ENCODE data around the gene HIPK2. TPM values are rescaled to one million over a fixed set of nuclear protein-coding genes. Genes with fewer than 3 reads are reported as not detected.

HIPK2 gene
- total RNA-seq, 1 donor from 2014 or later: 5.7 TPM

- H3K4me3 ChIP-seq (ENCODE audit: low read length in 3 of 3): no peak overlapping the region
- H3K36me3 ChIP-seq (ENCODE audit: control insufficient read depth in 3 of 3, insufficient read depth in 3 of 3, low read length in 3 of 3): peaks cover 0 to 5% (median 3%) of the 10 kb centered on the region in 3 donors
- H3K9ac ChIP-seq (ENCODE audit: low read depth in 1 of 3, low read length in 3 of 3): no peak overlapping the region
- no peaks in the 10 kb centered on the region for H3K27me3 ChIP-seq (ENCODE audit: control insufficient read depth in 3 of 3, insufficient read depth in 3 of 3, low read length in 3 of 3)
- H3K27ac ChIP-seq (ENCODE audit: low read depth, low read length): no peak overlapping the region
- no peaks in the 10 kb centered on the region for H3K9me3 ChIP-seq (ENCODE audit: control insufficient read depth in 3 of 3, low read length in 3 of 3)
- peaks cover 20 to 31% (median 20%) of the 10 kb centered on the region in 3 donors for H3K4me1 ChIP-seq (ENCODE audit: control insufficient read depth in 3 of 3, insufficient read depth in 3 of 3, low read length in 3 of 3)
Observed at GRCh38 chr7:139772873-139773272, 4.9 kb downstream of the HIPK2 start.

DNA sequence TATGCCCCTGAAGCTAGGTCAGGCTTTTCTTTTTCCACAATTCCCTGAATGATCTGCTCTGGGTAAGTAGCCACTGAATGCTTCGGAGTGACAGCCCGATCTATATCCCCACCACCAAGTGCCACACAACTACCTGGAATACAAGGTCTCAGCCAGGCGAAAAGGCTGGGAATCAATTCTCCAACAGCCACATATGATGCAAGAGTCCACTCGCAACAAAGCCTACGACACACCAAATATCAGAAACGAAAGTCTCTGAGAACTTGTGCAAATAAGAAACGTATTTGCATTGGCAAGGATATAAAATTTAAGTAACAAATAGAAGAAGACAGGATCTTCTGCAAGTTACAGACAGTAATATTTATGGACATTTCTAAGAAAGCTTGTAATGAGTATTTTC is 5.7 kb downstream of the HIPK2 start:
- no peak overlapping the region for H3K4me3 ChIP-seq (ENCODE audit: low read length in 3 of 3)
- H3K9ac ChIP-seq (ENCODE audit: low read depth in 1 of 3, low read length in 3 of 3): no peak overlapping the region
- H3K9me3 ChIP-seq (ENCODE audit: control insufficient read depth in 3 of 3, low read length in 3 of 3): no peaks in the 10 kb centered on the region
- no peak overlapping the region for H3K27ac ChIP-seq (ENCODE audit: low read depth, low read length)
- peaks cover 0 to 5% (median 3%) of the 10 kb centered on the region in 3 donors for H3K36me3 ChIP-seq (ENCODE audit: control insufficient read depth in 3 of 3, insufficient read depth in 3 of 3, low read length in 3 of 3)
- H3K27me3 ChIP-seq (ENCODE audit: control insufficient read depth in 3 of 3, insufficient read depth in 3 of 3, low read length in 3 of 3): no peaks in the 10 kb centered on the region
- H3K4me1 ChIP-seq (ENCODE audit: control insufficient read depth in 3 of 3, insufficient read depth in 3 of 3, low read length in 3 of 3): peaks cover 27 to 38% (median 27%) of the 10 kb centered on the region in 3 donors

DNA sequence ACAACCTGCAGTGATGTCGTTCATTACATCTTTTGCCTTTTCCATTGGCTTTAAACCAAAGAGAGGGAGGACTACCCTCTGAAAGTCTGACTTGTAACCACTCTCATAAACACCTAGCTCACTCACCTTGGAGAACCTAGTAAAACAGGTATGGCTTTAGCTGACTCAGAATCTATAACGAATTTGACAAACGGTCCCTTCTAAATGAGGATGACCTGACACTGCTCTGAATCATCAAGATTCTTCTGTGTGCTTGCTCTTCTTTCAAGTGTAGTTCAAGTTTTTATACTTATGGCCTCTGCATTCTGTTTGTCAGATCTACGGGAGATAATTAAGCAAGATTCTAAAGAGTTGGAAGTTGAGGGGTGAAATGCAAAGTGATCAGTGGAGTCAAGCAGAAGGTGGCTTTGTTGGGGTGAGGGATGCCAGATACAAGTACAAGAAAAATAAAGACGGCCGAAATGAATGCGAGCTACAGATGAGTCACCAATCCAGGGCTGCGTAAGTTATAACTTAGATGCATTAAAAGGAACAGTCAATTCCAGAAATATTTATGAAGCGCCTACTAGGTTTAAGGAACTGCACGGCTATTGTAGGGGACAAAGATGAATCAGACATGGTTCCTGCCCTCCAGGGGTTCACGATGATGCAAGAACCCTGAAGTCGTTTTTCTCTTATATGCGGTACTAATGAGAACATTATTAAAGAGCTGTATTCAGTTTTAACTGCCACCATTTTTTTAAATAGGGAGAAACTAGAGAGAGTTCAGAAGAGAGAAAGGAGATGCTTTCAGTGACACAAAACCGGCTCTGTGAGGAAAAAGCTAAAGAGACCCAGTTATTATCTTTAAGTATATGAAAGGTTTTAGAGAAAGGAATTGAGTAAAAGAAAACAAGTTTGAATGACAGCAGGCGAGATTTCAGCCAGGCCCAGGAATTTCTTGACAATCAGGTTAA is 6.5 kb downstream of the HIPK2 start:
- peaks cover 30 to 45% (median 36%) of the 10 kb centered on the region in 3 donors for H3K4me1 ChIP-seq (ENCODE audit: control insufficient read depth in 3 of 3, insufficient read depth in 3 of 3, low read length in 3 of 3)
- H3K27me3 ChIP-seq (ENCODE audit: control insufficient read depth in 3 of 3, insufficient read depth in 3 of 3, low read length in 3 of 3): no peaks in the 10 kb centered on the region
- H3K36me3 ChIP-seq (ENCODE audit: control insufficient read depth in 3 of 3, insufficient read depth in 3 of 3, low read length in 3 of 3): peaks cover 0 to 5% (median 3%) of the 10 kb centered on the region in 3 donors
- no peak overlapping the region for H3K4me3 ChIP-seq (ENCODE audit: low read length in 3 of 3)
- H3K9ac ChIP-seq (ENCODE audit: low read depth in 1 of 3, low read length in 3 of 3): no peak overlapping the region
- H3K27ac ChIP-seq (ENCODE audit: low read depth, low read length): no peak overlapping the region
- H3K9me3 ChIP-seq (ENCODE audit: control insufficient read depth in 3 of 3, low read length in 3 of 3): no peaks in the 10 kb centered on the region

DNA sequence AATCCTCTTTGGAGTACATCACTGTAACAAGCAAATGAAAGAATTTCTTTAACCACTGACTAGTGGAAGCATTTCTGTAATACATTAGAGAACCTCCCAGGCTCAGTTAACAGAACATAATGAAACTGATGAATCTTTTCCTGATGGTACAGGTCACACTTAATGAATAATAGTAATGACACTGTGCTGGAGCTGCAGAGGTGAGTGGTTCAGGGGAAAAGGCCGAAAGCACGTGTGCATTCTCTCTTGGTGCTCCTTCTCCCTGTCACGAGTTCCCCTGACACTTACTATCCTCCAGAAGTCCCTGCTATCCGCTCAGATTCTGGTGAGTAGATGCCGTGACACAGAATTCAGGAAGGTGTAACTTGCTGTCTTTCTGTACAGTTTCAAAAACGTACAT is 8.0 kb downstream of the HIPK2 start:
- Histone ChIP-seq H3K4me1 (ENCODE audit: control insufficient read depth in 3 of 3, insufficient read depth in 3 of 3, low read length in 3 of 3) (peaks cover 26 to 38% (median 31%) of the 10 kb centered on the region in 3 donors), H3K9ac (ENCODE audit: low read depth in 1 of 3, low read length in 3 of 3) (no peak overlapping the region), H3K9me3 (ENCODE audit: control insufficient read depth in 3 of 3, low read length in 3 of 3) (no peaks in the 10 kb centered on the region), H3K27ac (ENCODE audit: low read depth, low read length) (no peak overlapping the region), H3K4me3 (ENCODE audit: low read length in 3 of 3) (no peak overlapping the region), H3K36me3 (ENCODE audit: control insufficient read depth in 3 of 3, insufficient read depth in 3 of 3, low read length in 3 of 3) (peaks cover 0 to 5% (median 3%) of the 10 kb centered on the region in 3 donors), H3K27me3 (ENCODE audit: control insufficient read depth in 3 of 3, insufficient read depth in 3 of 3, low read length in 3 of 3) (no peaks in the 10 kb centered on the region)

DNA sequence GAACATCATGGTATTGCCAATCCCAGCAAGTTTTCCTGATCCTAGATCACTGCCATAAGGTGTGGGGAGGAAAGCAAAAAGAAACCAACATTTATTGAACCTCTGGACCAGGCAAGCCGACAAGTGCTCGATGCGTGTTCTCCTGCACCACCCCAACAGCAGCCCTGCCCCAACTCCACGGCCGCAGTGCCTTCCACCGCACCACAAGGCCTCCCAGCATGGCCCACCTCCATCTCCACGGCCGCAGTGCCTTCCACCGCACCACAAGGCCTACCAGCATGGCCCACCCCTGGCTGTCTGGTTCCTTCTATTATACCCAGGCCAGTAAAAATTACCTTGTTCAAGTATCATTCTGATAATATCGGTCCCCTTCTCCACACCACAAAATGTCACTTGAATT is 8.7 kb downstream of the HIPK2 start:
- Histone ChIP-seq H3K4me1 (ENCODE audit: control insufficient read depth in 3 of 3, insufficient read depth in 3 of 3, low read length in 3 of 3) (peaks cover 26 to 34% (median 31%) of the 10 kb centered on the region in 3 donors), H3K36me3 (ENCODE audit: control insufficient read depth in 3 of 3, insufficient read depth in 3 of 3, low read length in 3 of 3) (peaks cover 0 to 5% (median 3%) of the 10 kb centered on the region in 3 donors)

GRCh38 chr7:139768249-139768824 is 9.5 kb downstream of the HIPK2 start:
- Histone ChIP-seq H3K4me3 (ENCODE audit: low read length in 3 of 3) (no peak overlapping the region), H3K9me3 (ENCODE audit: control insufficient read depth in 3 of 3, low read length in 3 of 3) (no peaks in the 10 kb centered on the region), H3K27me3 (ENCODE audit: control insufficient read depth in 3 of 3, insufficient read depth in 3 of 3, low read length in 3 of 3) (no peaks in the 10 kb centered on the region), H3K27ac (ENCODE audit: low read depth, low read length) (no peak overlapping the region), H3K4me1 (ENCODE audit: control insufficient read depth in 3 of 3, insufficient read depth in 3 of 3, low read length in 3 of 3) (peaks cover 23 to 34% (median 34%) of the 10 kb centered on the region in 3 donors), H3K36me3 (ENCODE audit: control insufficient read depth in 3 of 3, insufficient read depth in 3 of 3, low read length in 3 of 3) (peaks cover 0 to 5% (median 3%) of the 10 kb centered on the region in 3 donors), H3K9ac (ENCODE audit: low read depth in 1 of 3, low read length in 3 of 3) (no peak overlapping the region)

More for the DNA sequence above, 8.7 kb downstream of the HIPK2 start:
- Histone ChIP-seq H3K27ac (ENCODE audit: low read depth, low read length) (no peak overlapping the region), H3K9me3 (ENCODE audit: control insufficient read depth in 3 of 3, low read length in 3 of 3) (no peaks in the 10 kb centered on the region), H3K9ac (ENCODE audit: low read depth in 1 of 3, low read length in 3 of 3) (no peak overlapping the region), H3K4me3 (ENCODE audit: low read length in 3 of 3) (no peak overlapping the region), H3K27me3 (ENCODE audit: control insufficient read depth in 3 of 3, insufficient read depth in 3 of 3, low read length in 3 of 3) (no peaks in the 10 kb centered on the region)

GRCh38 chr7:139767561-139767982 is 10.2 kb downstream of the HIPK2 start:
- Histone ChIP-seq H3K27ac (ENCODE audit: low read depth, low read length) (no peak overlapping the region), H3K36me3 (ENCODE audit: control insufficient read depth in 3 of 3, insufficient read depth in 3 of 3, low read length in 3 of 3) (peaks cover 0 to 5% (median 3%) of the 10 kb centered on the region in 3 donors), H3K27me3 (ENCODE audit: control insufficient read depth in 3 of 3, insufficient read depth in 3 of 3, low read length in 3 of 3) (no peaks in the 10 kb centered on the region), H3K9ac (ENCODE audit: low read depth in 1 of 3, low read length in 3 of 3) (no peak overlapping the region), H3K4me3 (ENCODE audit: low read length in 3 of 3) (no peak overlapping the region), H3K9me3 (ENCODE audit: control insufficient read depth in 3 of 3, low read length in 3 of 3) (no peaks in the 10 kb centered on the region), H3K4me1 (ENCODE audit: control insufficient read depth in 3 of 3, insufficient read depth in 3 of 3, low read length in 3 of 3) (peaks cover 26 to 40% (median 40%) of the 10 kb centered on the region in 3 donors)

- H3K4me3 ChIP-seq (ENCODE audit: low read length in 3 of 3): no peak overlapping the region
- H3K27ac ChIP-seq (ENCODE audit: low read depth, low read length): no peak overlapping the region
- no peaks in the 10 kb centered on the region for H3K9me3 ChIP-seq (ENCODE audit: control insufficient read depth in 3 of 3, low read length in 3 of 3)
- peaks cover 0 to 5% (median 3%) of the 10 kb centered on the region in 3 donors for H3K36me3 ChIP-seq (ENCODE audit: control insufficient read depth in 3 of 3, insufficient read depth in 3 of 3, low read length in 3 of 3)
- peaks cover 26 to 43% (median 40%) of the 10 kb centered on the region in 3 donors for H3K4me1 ChIP-seq (ENCODE audit: control insufficient read depth in 3 of 3, insufficient read depth in 3 of 3, low read length in 3 of 3)
- H3K9ac ChIP-seq (ENCODE audit: low read depth in 1 of 3, low read length in 3 of 3): no peak overlapping the region
- no peaks in the 10 kb centered on the region for H3K27me3 ChIP-seq (ENCODE audit: control insufficient read depth in 3 of 3, insufficient read depth in 3 of 3, low read length in 3 of 3)
Observed at GRCh38 chr7:139765143-139765542, 12.7 kb downstream of the HIPK2 start.

GRCh38 chr7:139763330-139763729 is 14.5 kb downstream of the HIPK2 start:
- Histone ChIP-seq H3K9ac (ENCODE audit: low read depth in 1 of 3, low read length in 3 of 3) (no peak overlapping the region), H3K9me3 (ENCODE audit: control insufficient read depth in 3 of 3, low read length in 3 of 3) (no peaks in the 10 kb centered on the region), H3K4me3 (ENCODE audit: low read length in 3 of 3) (no peak overlapping the region), H3K27me3 (ENCODE audit: control insufficient read depth in 3 of 3, insufficient read depth in 3 of 3, low read length in 3 of 3) (no peaks in the 10 kb centered on the region), H3K4me1 (ENCODE audit: control insufficient read depth in 3 of 3, insufficient read depth in 3 of 3, low read length in 3 of 3) (peaks cover 21 to 34% (median 32%) of the 10 kb centered on the region in 3 donors), H3K36me3 (ENCODE audit: control insufficient read depth in 3 of 3, insufficient read depth in 3 of 3, low read length in 3 of 3) (no peaks in the 10 kb centered on the region), H3K27ac (ENCODE audit: low read depth, low read length) (no peak overlapping the region)

- no peak overlapping the region for H3K9ac ChIP-seq (ENCODE audit: low read depth in 1 of 3, low read length in 3 of 3)
- peaks cover 17 to 31% (median 30%) of the 10 kb centered on the region in 3 donors for H3K4me1 ChIP-seq (ENCODE audit: control insufficient read depth in 3 of 3, insufficient read depth in 3 of 3, low read length in 3 of 3)
- no peaks in the 10 kb centered on the region for H3K9me3 ChIP-seq (ENCODE audit: control insufficient read depth in 3 of 3, low read length in 3 of 3)
- no peaks in the 10 kb centered on the region for H3K36me3 ChIP-seq (ENCODE audit: control insufficient read depth in 3 of 3, insufficient read depth in 3 of 3, low read length in 3 of 3)
- no peak overlapping the region for H3K27ac ChIP-seq (ENCODE audit: low read depth, low read length)
- H3K27me3 ChIP-seq (ENCODE audit: control insufficient read depth in 3 of 3, insufficient read depth in 3 of 3, low read length in 3 of 3): no peaks in the 10 kb centered on the region
- no peak overlapping the region for H3K4me3 ChIP-seq (ENCODE audit: low read length in 3 of 3)
Observed at GRCh38 chr7:139762886-139763285, 14.9 kb downstream of the HIPK2 start.

Data from skeletal muscle tissue (tissue), 4 donors.